GM13977 (cell line): ENCODE data around the gene DIRAS2.

Experiments used
- DNase-seq: peaks from one replicate; pipeline ENCODE4 v3.0.0; 2012; ENCODE audit warnings: low spot score
- CTCF ChIP-seq: IDR thresholded peaks from 2 replicates; pipeline ENCODE4 v1.5.1; 2012; ENCODE audit warnings: mild to moderate bottlenecking, control low read depth; ENCODE audit not compliant: insufficient read depth; ENCODE audit errors: extremely low read depth, missing control alignments
- in situ Hi-C: fragments of 300-500 bp; cut with MboI; formaldehyde crosslinking; loops from one replicate; pipeline ENCODE4 v1.12.0; 2022; ENCODE audit warnings: low sequenced_read_pairs, low pct_unique_long_range_greater_than_20kb, mixed read lengths, inconsistent platforms; ENCODE audit not compliant: unreplicated experiment

DIRAS2 gene

GRCh38 chr9:90641086-90641485, 1.5 kb downstream of the DIRAS2 start:
- no peak for DNase-seq
- in situ Hi-C loops = no loop called here
- TF ChIP-seq CTCF = no peak

GRCh38 chr9:90640361-90640760, 2.3 kb downstream of the DIRAS2 start:
- in situ Hi-C loops = no loop called here
- DNase-seq = no peak
- no peak for TF ChIP-seq CTCF

GRCh38 chr9:90637626-90638025, 5.0 kb downstream of the DIRAS2 start:
- in situ Hi-C loops = no loop called here
- TF ChIP-seq CTCF = no peak
- no peak for DNase-seq

- in situ Hi-C loops = no loop called here
- TF ChIP-seq CTCF = no peak
- DNase-seq = no peak
These were observed 9.9 kb downstream of the DIRAS2 start for GRCh38 chr9:90632647-90633207.

- no peak for DNase-seq
- in situ Hi-C loops = no loop called here
- no peak for TF ChIP-seq CTCF
These were observed 10.7 kb downstream of the DIRAS2 start for GRCh38 chr9:90631964-90632363.

GRCh38 chr9:90629991-90630390, 12.6 kb downstream of the DIRAS2 start:
- no peak for TF ChIP-seq CTCF
- no peak for DNase-seq
- in situ Hi-C loops = no loop called here

- in situ Hi-C loops = no loop called here
- no peak for TF ChIP-seq CTCF
- DNase-seq = no peak
These were observed 13.3 kb downstream of the DIRAS2 start for GRCh38 chr9:90629354-90629753.
